C4-2B (cell line): ENCODE results near the gene CEP43.

Experiments used
- H3K27ac ChIP-seq: fragments of 450-650 bp; 2 replicates; pipeline ENCODE4 v1.5.1; 2017
- CTCF ChIP-seq: fragments of 450-650 bp; conservative IDR thresholded peaks from 2 replicates; pipeline ENCODE4 v1.5.1; 2017; ENCODE audit warnings: mild to moderate bottlenecking
- ZFX ChIP-seq: fragments of 450-650 bp; IDR thresholded peaks from 2 replicates; pipeline ENCODE4 v1.6.1; 2017

CEP43 gene

GRCh38 chr6:166970776-166971175, 28.4 kb upstream of the CEP43 start:
- TF ChIP-seq CTCF (no peak), ZFX (no peak)

GRCh38 chr6:166971271-166971670, 27.9 kb upstream of the CEP43 start:
- no peak for TF ChIP-seq ZFX
- TF ChIP-seq CTCF, result no peak
- no peak overlapping the region for H3K27ac ChIP-seq

More at GRCh38 chr6:166970776-166971175, 28.4 kb upstream of the CEP43 start:
- no peak overlapping the region for H3K27ac ChIP-seq

- no peak overlapping the region for H3K27ac ChIP-seq
- TF ChIP-seq CTCF (no peak), ZFX (no peak)
Observed at GRCh38 chr6:166972101-166972500, 27.1 kb upstream of the CEP43 start.

- TF ChIP-seq CTCF (no peak), ZFX (no peak)
- H3K27ac ChIP-seq, result no peak overlapping the region
Observed at GRCh38 chr6:166976636-166977035, 22.6 kb upstream of the CEP43 start.

- no peak overlapping the region for H3K27ac ChIP-seq
- TF ChIP-seq CTCF (no peak), ZFX (no peak)
Observed at GRCh38 chr6:166977621-166978525, 21.3 kb upstream of the CEP43 start.

GRCh38 chr6:166980738-166981137, 18.5 kb upstream of the CEP43 start:
- no peak overlapping the region for H3K27ac ChIP-seq
- TF ChIP-seq CTCF (no peak), ZFX (no peak)

- no peak overlapping the region for H3K27ac ChIP-seq
- TF ChIP-seq CTCF, result no peak
- no peak for TF ChIP-seq ZFX
Observed at GRCh38 chr6:166987448-166987847, 11.7 kb upstream of the CEP43 start.
